Measurements from ENCODE around the gene PYGO2.

Gene PYGO2

DNA sequence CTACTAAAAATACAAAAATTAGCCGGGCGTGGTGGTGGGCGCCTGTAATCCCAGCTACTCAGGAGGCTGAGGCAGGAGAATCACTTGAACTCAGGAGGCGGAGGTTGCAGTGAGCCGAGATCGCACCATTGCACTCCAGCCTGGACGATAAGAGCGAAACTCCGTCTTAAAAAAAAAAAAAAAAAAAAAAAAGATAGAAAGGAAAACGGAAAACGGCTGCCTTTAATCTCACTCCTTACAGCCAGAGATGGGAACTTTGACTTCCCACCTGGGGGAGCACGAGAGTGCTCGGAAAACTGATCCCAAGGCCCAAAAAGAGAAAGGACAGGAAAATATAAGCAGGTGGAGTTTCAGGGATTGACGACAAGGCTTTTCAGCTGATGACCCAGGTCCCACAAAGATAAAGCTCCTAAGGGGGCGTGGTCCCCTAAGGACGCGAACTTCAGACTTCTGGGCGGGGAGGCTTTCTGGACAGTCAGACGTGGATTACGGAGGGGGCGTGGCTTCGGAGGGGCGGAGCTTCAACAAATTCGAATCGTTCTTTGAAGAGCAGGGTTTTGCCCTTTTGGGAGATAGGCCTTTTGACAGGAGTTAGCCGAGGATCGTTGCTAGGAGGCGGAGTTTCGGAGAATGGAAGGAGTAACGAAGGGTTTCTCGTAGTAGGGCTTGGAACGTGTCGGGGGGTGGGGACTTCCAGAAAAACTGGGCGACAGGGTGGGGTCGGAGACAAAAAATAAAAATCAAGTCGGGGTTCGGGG is 11.9 kb upstream of the PYGO2 start:
- TF ChIP-seq, protein P1, sequence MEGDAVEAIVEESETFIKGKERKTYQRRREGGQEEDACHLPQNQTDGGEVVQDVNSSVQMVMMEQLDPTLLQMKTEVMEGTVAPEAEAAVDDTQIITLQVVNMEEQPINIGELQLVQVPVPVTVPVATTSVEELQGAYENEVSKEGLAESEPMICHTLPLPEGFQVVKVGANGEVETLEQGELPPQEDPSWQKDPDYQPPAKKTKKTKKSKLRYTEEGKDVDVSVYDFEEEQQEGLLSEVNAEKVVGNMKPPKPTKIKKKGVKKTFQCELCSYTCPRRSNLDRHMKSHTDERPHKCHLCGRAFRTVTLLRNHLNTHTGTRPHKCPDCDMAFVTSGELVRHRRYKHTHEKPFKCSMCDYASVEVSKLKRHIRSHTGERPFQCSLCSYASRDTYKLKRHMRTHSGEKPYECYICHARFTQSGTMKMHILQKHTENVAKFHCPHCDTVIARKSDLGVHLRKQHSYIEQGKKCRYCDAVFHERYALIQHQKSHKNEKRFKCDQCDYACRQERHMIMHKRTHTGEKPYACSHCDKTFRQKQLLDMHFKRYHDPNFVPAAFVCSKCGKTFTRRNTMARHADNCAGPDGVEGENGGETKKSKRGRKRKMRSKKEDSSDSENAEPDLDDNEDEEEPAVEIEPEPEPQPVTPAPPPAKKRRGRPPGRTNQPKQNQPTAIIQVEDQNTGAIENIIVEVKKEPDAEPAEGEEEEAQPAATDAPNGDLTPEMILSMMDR (IDR thresholded peaks at IDR 0.05) = no peak; the same call in 1 of the 2 replicates

DNA sequence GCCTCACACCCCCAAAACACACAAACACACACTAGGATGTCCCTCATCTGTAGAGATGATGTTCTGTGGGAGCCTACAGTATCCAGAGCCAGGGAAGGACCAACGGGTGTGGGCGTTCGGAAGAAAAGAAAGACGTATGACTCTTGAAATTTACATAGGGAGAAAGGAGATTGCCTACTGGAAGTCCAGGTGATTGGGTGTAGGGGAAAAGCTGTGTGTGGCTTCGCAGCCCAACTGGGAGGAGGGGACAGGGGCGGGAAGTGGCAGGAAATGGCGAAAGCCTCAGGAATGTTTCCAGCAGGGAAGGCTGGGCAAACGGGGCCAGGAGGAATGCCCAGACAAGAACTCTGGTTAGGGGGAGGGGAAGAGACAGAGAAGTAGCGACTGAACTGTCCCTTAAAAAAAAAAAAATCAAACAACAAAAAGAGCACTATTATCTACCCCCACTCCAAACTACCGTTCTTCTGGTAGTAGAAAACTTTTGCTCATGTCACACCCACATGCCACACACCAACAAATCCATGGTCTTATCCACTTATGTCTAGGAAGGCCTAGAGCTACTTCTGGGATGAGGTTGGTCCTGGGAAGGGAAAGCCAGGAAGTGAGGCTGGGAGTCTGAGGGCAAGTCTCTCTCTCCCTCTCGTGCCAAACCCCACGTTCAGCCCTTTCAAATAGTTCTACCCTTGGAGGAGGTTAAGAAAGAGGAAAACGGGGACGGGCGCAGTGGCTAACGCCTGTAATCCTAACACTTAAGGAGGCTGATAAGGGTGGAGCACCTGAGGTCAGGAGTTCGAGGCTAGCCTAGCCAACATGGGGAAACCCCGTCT is 11.1 kb upstream of the PYGO2 start:
- TF ChIP-seq, protein P1 (IDR thresholded peaks at IDR 0.05) = no peak

DNA sequence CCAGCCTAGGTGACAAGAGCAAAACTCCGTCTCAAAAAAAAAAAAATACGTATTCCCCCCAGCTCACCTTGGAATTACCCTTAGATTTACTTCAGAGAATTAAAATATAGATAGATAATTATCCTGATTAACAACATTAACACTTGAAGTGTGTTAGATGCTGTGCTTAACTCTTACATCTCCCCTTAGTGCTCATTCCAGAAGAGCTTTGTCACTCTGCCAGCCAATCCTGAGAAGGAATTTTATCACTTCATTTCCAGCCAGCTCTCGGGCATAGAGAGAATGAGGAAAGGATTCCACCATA is 10.6 kb upstream of the PYGO2 start:
- TF ChIP-seq, protein P1 (IDR thresholded peaks at IDR 0.05) = no peak

- TF ChIP-seq, protein P1 (IDR thresholded peaks at IDR 0.05) = no peak
These were observed 9.9 kb upstream of the PYGO2 start for GRCh38 chr1:154971341-154971998.

- TF ChIP-seq, protein P1 (IDR thresholded peaks at IDR 0.05) = no peak
These were observed 9.2 kb upstream of the PYGO2 start, which contains the start of gene SHC1 for GRCh38 chr1:154970631-154971340. SHC1 (minus strand) TSS chr1:154970747; CDS start chr1:154970526, 221 bp downstream.

- TF ChIP-seq, protein P1 (IDR thresholded peaks at IDR 0.05) = no peak
These were observed 8.4 kb upstream of the PYGO2 start for GRCh38 chr1:154969860-154970452.

DNA sequence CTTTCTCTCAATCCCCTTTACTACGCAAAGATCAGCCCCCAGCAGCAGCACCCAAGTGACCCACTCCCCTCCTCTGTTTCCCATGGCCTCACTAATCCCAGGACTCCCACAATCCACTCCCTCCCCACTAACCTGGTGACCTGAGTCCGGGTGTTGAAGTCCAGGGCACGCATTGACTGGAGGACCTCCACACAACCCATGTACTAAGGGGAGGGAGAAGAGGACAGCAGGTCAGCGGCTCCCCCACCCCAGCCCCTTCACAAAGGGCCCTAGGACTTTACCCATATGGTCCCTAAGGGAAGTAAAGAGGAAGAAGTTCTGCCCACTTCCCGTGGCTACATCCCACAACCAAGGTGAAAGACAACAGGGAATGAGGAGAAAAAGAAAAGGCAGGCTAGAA is 7.7 kb upstream of the PYGO2 start:
- TF ChIP-seq, protein P1 (IDR thresholded peaks at IDR 0.05) = no peak

Data from LNCAP (cell line).